DND-41 (cell line): Measurements from ENCODE around the gene ADAM10.

Source experiments
- ATAC-seq: fragments of 200-7000 bp; cut with Tn5 transposase; 3 replicates; pipeline ENCODE4 v1.9.1; 2021; ENCODE audit warnings: low read depth; ENCODE audit not compliant: insufficient read depth
- DNase-seq: peaks from one replicate; pipeline ENCODE4 v3.0.0-alpha.2; 2020
- H2AFZ ChIP-seq: 2 replicates; pipeline ENCODE4 v1.6.0; 2012; ENCODE audit warnings: low read depth, low read length
- H3K27ac ChIP-seq: 2 replicates; pipeline ENCODE4 v1.5.1; 2012; ENCODE audit warnings: low read length, inconsistent platforms
- H3K27me3 ChIP-seq: fragments of 200-600 bp; sonication (generic); 2 replicates; pipeline ENCODE4 v1.6.0; 2012; ENCODE audit warnings: low read length, mild to moderate bottlenecking, inconsistent platforms; ENCODE audit not compliant: insufficient read depth, poor library complexity
- H3K36me3 ChIP-seq: 2 replicates; pipeline ENCODE4 v1.5.1; 2012; ENCODE audit warnings: low read length, inconsistent platforms; ENCODE audit not compliant: insufficient read depth
- H3K4me1 ChIP-seq: 2 replicates; pipeline ENCODE4 v1.5.1; 2012; ENCODE audit warnings: mild to moderate bottlenecking, low read length; ENCODE audit not compliant: insufficient read depth
- H3K4me2 ChIP-seq: 2 replicates; pipeline ENCODE4 v1.6.0; 2012; ENCODE audit warnings: mild to moderate bottlenecking, moderate library complexity, low read length, inconsistent platforms; ENCODE audit not compliant: insufficient read depth
- H3K4me3 ChIP-seq, 2 experiments: fragments of 200-600 bp in 1 of 2; shearing (Covaris generic) in 1 of 2; 2 replicates each; pipeline ENCODE4 v1.5.1; 2012 to 2016; ENCODE audit warnings: inconsistent platforms in 2 of 2, low read length in 2 of 2, mild to moderate bottlenecking in 2 of 2, low read depth in 1 of 2, moderate library complexity in 1 of 2
- H3K79me2 ChIP-seq: 2 replicates; pipeline ENCODE4 v1.6.0; 2012; ENCODE audit warnings: low read length, inconsistent platforms; ENCODE audit not compliant: insufficient read depth
- H3K9ac ChIP-seq: 2 replicates; pipeline ENCODE4 v1.6.0; 2012; ENCODE audit warnings: low read depth, mild to moderate bottlenecking, inconsistent platforms, low read length, moderate library complexity
- H3K9me3 ChIP-seq: 2 replicates; pipeline ENCODE4 v1.5.1; 2012; ENCODE audit warnings: low read length, moderate library complexity, mild to moderate bottlenecking, inconsistent platforms; ENCODE audit not compliant: insufficient read depth, severe bottlenecking
- H4K20me1 ChIP-seq: 2 replicates; pipeline ENCODE4 v1.6.0; 2012; ENCODE audit warnings: low read length; ENCODE audit not compliant: insufficient read depth
- CTCF ChIP-seq: IDR thresholded peaks from 2 replicates; pipeline ENCODE4 v1.5.1; 2012; ENCODE audit warnings: borderline replicate concordance, low read length, moderate library complexity, mild to moderate bottlenecking; ENCODE audit not compliant: poor library complexity, severe bottlenecking; ENCODE audit errors: extremely low read depth
- EZH2 ChIP-seq: IDR thresholded peaks from 3 replicates; pipeline ENCODE4 v1.6.1; 2012; ENCODE audit warnings: borderline replicate concordance, low read depth, mild to moderate bottlenecking, moderate library complexity, low read length, inconsistent platforms; ENCODE audit not compliant: severe bottlenecking

Gene ADAM10

GRCh38 chr15:58682234-58682633 is 67.3 kb downstream of the ADAM10 start:
- DNase-seq (no peak), ATAC-seq (no peak)
- H3K36me3 ChIP-seq: peaks cover 13% of the 10 kb centered on the region; the same call in 1 of the 2 replicates
- H3K4me1 ChIP-seq: no peaks in the 10 kb centered on the region
- no peak for TF ChIP-seq EZH2
- no peak for TF ChIP-seq CTCF
- no peak overlapping the region for H3K4me3 ChIP-seq
- no peak overlapping the region for H3K9ac ChIP-seq
- H4K20me1 ChIP-seq: peaks cover 11% of the 10 kb centered on the region; the same call in 1 of the 2 replicates
- H3K4me2 ChIP-seq: no peak overlapping the region
- H3K9me3 ChIP-seq: no peaks in the 10 kb centered on the region
- H3K27me3 ChIP-seq: no peaks in the 10 kb centered on the region
- no peak overlapping the region for H3K27ac ChIP-seq
- no peak overlapping the region for H2AFZ ChIP-seq
- H3K79me2 ChIP-seq: peaks cover 64% of the 10 kb centered on the region

GRCh38 chr15:58678683-58679082 is 70.8 kb downstream of the ADAM10 start:
- H3K36me3 ChIP-seq: peaks cover 16% of the 10 kb centered on the region; the same call in 1 of the 2 replicates
- no peak for TF ChIP-seq EZH2
- no peak for TF ChIP-seq CTCF
- H3K4me2 ChIP-seq: no peak overlapping the region
- no peak for DNase-seq
- peaks cover 35% of the 10 kb centered on the region for H3K79me2 ChIP-seq
- H3K9me3 ChIP-seq: no peaks in the 10 kb centered on the region
- H3K4me1 ChIP-seq: no peaks in the 10 kb centered on the region
- H3K4me3 ChIP-seq: no peak overlapping the region
- ATAC-seq: no peak
- H3K27ac ChIP-seq: no peak overlapping the region
- H3K27me3 ChIP-seq: no peaks in the 10 kb centered on the region
- no peak overlapping the region for H3K9ac ChIP-seq
- 0 out of 2 replicates have a peak, but pooled peaks cover 3% of the 10 kb centered on the region for H4K20me1 ChIP-seq
- no peak overlapping the region for H2AFZ ChIP-seq

GRCh38 chr15:58677426-58677825 is 72.1 kb downstream of the ADAM10 start:
- no peak overlapping the region for H3K4me3 ChIP-seq
- H3K79me2 ChIP-seq: peaks cover 25% of the 10 kb centered on the region
- H3K9ac ChIP-seq: no peak overlapping the region
- no peaks in the 10 kb centered on the region for H3K4me1 ChIP-seq
- no peaks in the 10 kb centered on the region for H3K27me3 ChIP-seq
- H3K36me3 ChIP-seq: peaks cover 16% of the 10 kb centered on the region; the same call in 1 of the 2 replicates
- DNase-seq: no peak
- H4K20me1 ChIP-seq: no peaks in the 10 kb centered on the region
- ATAC-seq: no peak
- no peak overlapping the region for H3K27ac ChIP-seq
- H3K4me2 ChIP-seq: no peak overlapping the region
- TF ChIP-seq CTCF: no peak
- no peak for TF ChIP-seq EZH2
- no peaks in the 10 kb centered on the region for H3K9me3 ChIP-seq
- no peak overlapping the region for H2AFZ ChIP-seq

- ATAC-seq: no peak
- DNase-seq: no peak
- Histone ChIP-seq H4K20me1 (no peaks in the 10 kb centered on the region), H3K36me3 (peaks cover 16% of the 10 kb centered on the region; the same call in 1 of the 2 replicates), H3K4me1 (no peaks in the 10 kb centered on the region), H2AFZ (no peak overlapping the region), H3K27ac (no peak overlapping the region), H3K4me3 (no peak overlapping the region), H3K9me3 (no peaks in the 10 kb centered on the region), H3K79me2 (peaks cover 24% of the 10 kb centered on the region), H3K4me2 (no peak overlapping the region), H3K9ac (no peak overlapping the region), H3K27me3 (no peaks in the 10 kb centered on the region)
- no peak for TF ChIP-seq EZH2
- TF ChIP-seq CTCF: no peak
Observed at GRCh38 chr15:58676766-58677165, 72.7 kb downstream of the ADAM10 start.
